HG02610 (cell line): ENCODE results near the gene TMEM269.

Experiments used
- ATAC-seq: cut with Tn5 transposase; IDR thresholded peaks from one replicate; pipeline ENCODE4 v1.9.1; 2021; ENCODE audit warnings: mild to moderate bottlenecking, moderate library complexity; ENCODE audit not compliant: unreplicated experiment

Gene TMEM269

GRCh38 chr1:42784946-42785693 lies at the start of gene TMEM269:
TSS of gene TMEM269 (plus strand) at chr1:42784991. CDS start at chr1:42789894, 4,903 bp downstream.
- no peak for ATAC-seq

GRCh38 chr1:42735056-42735455 lies 49.7 kb upstream of the TMEM269 start:
- no peak for ATAC-seq

- no peak for ATAC-seq
These were observed 49.2 kb upstream of the TMEM269 start for GRCh38 chr1:42735477-42736105.

- no peak for ATAC-seq
These were observed 48.6 kb upstream of the TMEM269 start for GRCh38 chr1:42736152-42736551.

- no peak for ATAC-seq
These were observed 48.1 kb upstream of the TMEM269 start for GRCh38 chr1:42736571-42737200.

GRCh38 chr1:42737257-42737656 lies 47.5 kb upstream of the TMEM269 start:
- no peak for ATAC-seq

GRCh38 chr1:42737986-42738677 lies 46.7 kb upstream of the TMEM269 start:
- no peak for ATAC-seq

- no peak for ATAC-seq
These were observed 46.0 kb upstream of the TMEM269 start for GRCh38 chr1:42738678-42739226.

GRCh38 chr1:42739753-42740700 lies 44.8 kb upstream of the TMEM269 start, which contains the start of gene CLDN19:
TSS of gene CLDN19 (minus strand) at chr1:42740236. CDS start at chr1:42740063, 173 bp downstream.
- no peak for ATAC-seq

- ATAC-seq, result no peak
These were observed 43.8 kb upstream of the TMEM269 start for GRCh38 chr1:42740851-42741580.

- ATAC-seq, result no peak
These were observed 43.1 kb upstream of the TMEM269 start for GRCh38 chr1:42741706-42742105.

- no peak for ATAC-seq
These were observed 42.6 kb upstream of the TMEM269 start for GRCh38 chr1:42742141-42742540.

- ATAC-seq, result no peak
These were observed 42.0 kb upstream of the TMEM269 start for GRCh38 chr1:42742617-42743316.

- no peak for ATAC-seq
These were observed 41.3 kb upstream of the TMEM269 start for GRCh38 chr1:42743317-42744147.

GRCh38 chr1:42744148-42744413 lies 40.7 kb upstream of the TMEM269 start:
- no peak for ATAC-seq

GRCh38 chr1:42745851-42746250 lies 38.9 kb upstream of the TMEM269 start:
- no peak for ATAC-seq

GRCh38 chr1:42746436-42747105 lies 38.2 kb upstream of the TMEM269 start:
- no peak for ATAC-seq
